Measurements from ENCODE around the gene SGPP1. TPM values are rescaled to one million over a fixed set of nuclear protein-coding genes. Genes with fewer than 3 reads are reported as not detected.

The SGPP1 gene
- total RNA-seq, 1 donor from 2014 or later = 21.1 TPM

GRCh38 chr14:63659726-63660125 lies 68.1 kb downstream of the SGPP1 start:
- intact Hi-C loops (cut with DNase I) = no loop called here
- H3K36me3 ChIP-seq = no peaks in the 10 kb centered on the region

GRCh38 chr14:63656194-63656593 lies 71.7 kb downstream of the SGPP1 start:
- intact Hi-C loops (cut with DNase I) = no loop called here
- no peaks in the 10 kb centered on the region for H3K4me1 ChIP-seq
- TF ChIP-seq, protein P1, sequence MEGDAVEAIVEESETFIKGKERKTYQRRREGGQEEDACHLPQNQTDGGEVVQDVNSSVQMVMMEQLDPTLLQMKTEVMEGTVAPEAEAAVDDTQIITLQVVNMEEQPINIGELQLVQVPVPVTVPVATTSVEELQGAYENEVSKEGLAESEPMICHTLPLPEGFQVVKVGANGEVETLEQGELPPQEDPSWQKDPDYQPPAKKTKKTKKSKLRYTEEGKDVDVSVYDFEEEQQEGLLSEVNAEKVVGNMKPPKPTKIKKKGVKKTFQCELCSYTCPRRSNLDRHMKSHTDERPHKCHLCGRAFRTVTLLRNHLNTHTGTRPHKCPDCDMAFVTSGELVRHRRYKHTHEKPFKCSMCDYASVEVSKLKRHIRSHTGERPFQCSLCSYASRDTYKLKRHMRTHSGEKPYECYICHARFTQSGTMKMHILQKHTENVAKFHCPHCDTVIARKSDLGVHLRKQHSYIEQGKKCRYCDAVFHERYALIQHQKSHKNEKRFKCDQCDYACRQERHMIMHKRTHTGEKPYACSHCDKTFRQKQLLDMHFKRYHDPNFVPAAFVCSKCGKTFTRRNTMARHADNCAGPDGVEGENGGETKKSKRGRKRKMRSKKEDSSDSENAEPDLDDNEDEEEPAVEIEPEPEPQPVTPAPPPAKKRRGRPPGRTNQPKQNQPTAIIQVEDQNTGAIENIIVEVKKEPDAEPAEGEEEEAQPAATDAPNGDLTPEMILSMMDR (IDR thresholded peaks at IDR 0.05) = no peak
- TF ChIP-seq POLR2AphosphoS5 (IDR thresholded peaks at IDR 0.05; ENCODE audit: insufficient read depth in 1 of 2, low read depth in 1 of 2) (no peak), POLR2A (IDR thresholded peaks at IDR 0.05) (no peak)
- DNase-seq (ENCODE audit: extremely low spot score in 2 of 2) = no peak
- H3K36me3 ChIP-seq = no peaks in the 10 kb centered on the region
- no peaks in the 10 kb centered on the region for H3K9me3 ChIP-seq
- H3K27me3 ChIP-seq = no peaks in the 10 kb centered on the region
- H3K27ac ChIP-seq = no peak overlapping the region
- no peak overlapping the region for H3K4me3 ChIP-seq

More at GRCh38 chr14:63659726-63660125, 68.1 kb downstream of the SGPP1 start:
- Histone ChIP-seq H3K27ac (no peak overlapping the region), H3K4me1 (no peaks in the 10 kb centered on the region), H3K27me3 (no peaks in the 10 kb centered on the region), H3K9me3 (no peaks in the 10 kb centered on the region), H3K4me3 (no peak overlapping the region)
- no peak for DNase-seq (ENCODE audit: extremely low spot score in 2 of 2)
- TF ChIP-seq POLR2AphosphoS5 (IDR thresholded peaks at IDR 0.05; ENCODE audit: insufficient read depth in 1 of 2, low read depth in 1 of 2) (no peak), POLR2A (IDR thresholded peaks at IDR 0.05) (no peak)
- TF ChIP-seq, protein P1 (IDR thresholded peaks at IDR 0.05) = no peak

GRCh38 chr14:63654936-63655335 lies 72.9 kb downstream of the SGPP1 start:
- no peaks in the 10 kb centered on the region for H3K9me3 ChIP-seq
- H3K4me1 ChIP-seq = no peaks in the 10 kb centered on the region
- TF ChIP-seq, protein P1 (IDR thresholded peaks at IDR 0.05) = no peak
- no peak for TF ChIP-seq POLR2A (IDR thresholded peaks at IDR 0.05)
- TF ChIP-seq POLR2AphosphoS5 (IDR thresholded peaks at IDR 0.05; ENCODE audit: insufficient read depth in 1 of 2, low read depth in 1 of 2) = no peak
- intact Hi-C loops (cut with DNase I) = no loop called here
- no peak for DNase-seq (ENCODE audit: extremely low spot score in 2 of 2)
- H3K27me3 ChIP-seq = no peaks in the 10 kb centered on the region
- no peak overlapping the region for H3K4me3 ChIP-seq
- H3K36me3 ChIP-seq = no peaks in the 10 kb centered on the region
- H3K27ac ChIP-seq = no peak overlapping the region

- no peak overlapping the region for H3K4me3 ChIP-seq
- no peaks in the 10 kb centered on the region for H3K27me3 ChIP-seq
- DNase-seq (ENCODE audit: extremely low spot score in 2 of 2) = no peak
- no peaks in the 10 kb centered on the region for H3K9me3 ChIP-seq
- H3K36me3 ChIP-seq = no peaks in the 10 kb centered on the region
- H3K27ac ChIP-seq = no peak overlapping the region
- intact Hi-C loops (cut with DNase I) = no loop called here
- TF ChIP-seq, protein P1 (IDR thresholded peaks at IDR 0.05) = no peak
- no peak for TF ChIP-seq POLR2A (IDR thresholded peaks at IDR 0.05)
- no peak for TF ChIP-seq POLR2AphosphoS5 (IDR thresholded peaks at IDR 0.05; ENCODE audit: insufficient read depth in 1 of 2, low read depth in 1 of 2)
- no peaks in the 10 kb centered on the region for H3K4me1 ChIP-seq
Measured at GRCh38 chr14:63654346-63654745, 73.5 kb downstream of the SGPP1 start.

DNA sequence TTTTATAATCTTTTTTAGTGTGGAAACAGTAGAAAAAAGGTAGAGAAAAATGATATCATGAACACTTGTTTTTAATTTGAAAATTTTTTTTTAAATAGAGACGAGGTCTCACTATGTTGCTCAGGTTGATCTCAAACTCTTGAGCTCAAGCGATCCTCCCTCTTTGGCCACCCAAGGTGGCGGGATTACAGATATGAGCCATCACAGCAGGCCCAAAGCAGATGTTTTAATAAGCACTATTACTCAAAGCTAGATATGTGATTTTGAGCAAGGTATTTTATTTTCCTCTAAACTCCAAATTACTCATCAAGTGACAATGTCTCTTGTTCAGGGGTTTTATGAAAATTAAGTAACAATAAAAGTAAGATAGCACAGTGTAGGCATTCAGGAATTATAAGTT lies 75.5 kb downstream of the SGPP1 start:
- Histone ChIP-seq H3K27me3 (no peaks in the 10 kb centered on the region), H3K36me3 (peaks cover 0 to 8% of the 10 kb centered on the region in 2 donors), H3K4me3 (no peak overlapping the region), H3K27ac (no peak overlapping the region), H3K4me1 (no peaks in the 10 kb centered on the region), H3K9me3 (no peaks in the 10 kb centered on the region)
- intact Hi-C loops (cut with DNase I) = no loop called here
- TF ChIP-seq, protein P1 (IDR thresholded peaks at IDR 0.05) = no peak
- TF ChIP-seq POLR2AphosphoS5 (IDR thresholded peaks at IDR 0.05; ENCODE audit: insufficient read depth in 1 of 2, low read depth in 1 of 2) = no peak
- no peak for TF ChIP-seq POLR2A (IDR thresholded peaks at IDR 0.05)
- DNase-seq (ENCODE audit: extremely low spot score in 2 of 2) = no peak
